ENCODE data around the gene HMGN2. TPM values are rescaled to one million over a fixed set of nuclear protein-coding genes. Genes with fewer than 3 reads are reported as not detected.
"Not testable (repeated sequence)": the region's sequence is repeated elsewhere in the genome, so short reads cannot be mapped to it uniquely, and the experiment has no call there.

Gene HMGN2
- polyA plus RNA-seq, 4 donors: 1,053 to 1,182 (median 1,119) TPM

GRCh38 chr1:26476958-26477357 is 4.7 kb downstream of the HMGN2 start:
- no peak for DNase-seq (ENCODE audit: low read depth in 4 of 4, low spot score in 2 of 4)

GRCh38 chr1:26477446-26478152 is 5.4 kb downstream of the HMGN2 start:
- no peak for DNase-seq (ENCODE audit: low read depth in 4 of 4, low spot score in 2 of 4)

- DNase-seq (ENCODE audit: low read depth in 4 of 4, low spot score in 2 of 4): no peak
Measured at GRCh38 chr1:26478159-26478558, 5.9 kb downstream of the HMGN2 start.

- DNase-seq (ENCODE audit: low read depth in 4 of 4, low spot score in 2 of 4): no peak
Measured at GRCh38 chr1:26478988-26479387, 6.7 kb downstream of the HMGN2 start.

- no peak for DNase-seq (ENCODE audit: low read depth in 4 of 4, low spot score in 2 of 4)
Measured at GRCh38 chr1:26482921-26483320, 10.7 kb downstream of the HMGN2 start.

GRCh38 chr1:26483980-26484379 is 11.7 kb downstream of the HMGN2 start:
- no peak for DNase-seq (ENCODE audit: low read depth in 4 of 4, low spot score in 2 of 4)

GRCh38 chr1:26490155-26490554 is 17.9 kb downstream of the HMGN2 start:
- DNase-seq (ENCODE audit: low read depth in 4 of 4, low spot score in 2 of 4): no peak

GRCh38 chr1:26493267-26493666 is 21.0 kb downstream of the HMGN2 start:
- DNase-seq (ENCODE audit: low read depth in 4 of 4, low spot score in 2 of 4): no peak

- no peak for DNase-seq (ENCODE audit: low read depth in 4 of 4, low spot score in 2 of 4)
Measured at GRCh38 chr1:26493938-26494337, 21.7 kb downstream of the HMGN2 start.

GRCh38 chr1:26496861-26497260 is 24.6 kb downstream of the HMGN2 start:
- DNase-seq (ENCODE audit: low read depth in 4 of 4, low spot score in 2 of 4): peak in 2 of 4 donors; percentile 19 to 44

GRCh38 chr1:26498894-26499293 is 26.7 kb downstream of the HMGN2 start:
- no peak for DNase-seq (ENCODE audit: low read depth in 4 of 4, low spot score in 2 of 4)

- peak; percentile 64 to 82 (median 72) for DNase-seq (ENCODE audit: low read depth in 4 of 4, low spot score in 2 of 4)
Measured at GRCh38 chr1:26500488-26501175, 28.4 kb downstream of the HMGN2 start.

GRCh38 chr1:26510711-26511110 is 38.5 kb downstream of the HMGN2 start:
- DNase-seq (ENCODE audit: low read depth in 4 of 4, low spot score in 2 of 4): not testable (repeated sequence)

- not testable (repeated sequence) for DNase-seq (ENCODE audit: low read depth in 4 of 4, low spot score in 2 of 4)
Measured at GRCh38 chr1:26515836-26516235, 43.6 kb downstream of the HMGN2 start.

- no peak for DNase-seq (ENCODE audit: low read depth in 4 of 4, low spot score in 2 of 4)
Measured at GRCh38 chr1:26516987-26517765, 44.9 kb downstream of the HMGN2 start.

- DNase-seq (ENCODE audit: low read depth in 4 of 4, low spot score in 2 of 4): no peak
Measured at GRCh38 chr1:26517766-26518049, 45.5 kb downstream of the HMGN2 start.

GRCh38 chr1:26518355-26518754 is 46.1 kb downstream of the HMGN2 start:
- DNase-seq (ENCODE audit: low read depth in 4 of 4, low spot score in 2 of 4): no peak

- no peak for DNase-seq (ENCODE audit: low read depth in 4 of 4, low spot score in 2 of 4)
Measured at GRCh38 chr1:26520339-26520738, 48.1 kb downstream of the HMGN2 start.

- no peak for DNase-seq (ENCODE audit: low read depth in 4 of 4, low spot score in 2 of 4)
Measured at GRCh38 chr1:26521669-26522030, 49.4 kb downstream of the HMGN2 start.

- DNase-seq (ENCODE audit: low read depth in 4 of 4, low spot score in 2 of 4): no peak
Measured at GRCh38 chr1:26522073-26522472, 49.8 kb downstream of the HMGN2 start.

GRCh38 chr1:26524181-26524580 is 51.9 kb downstream of the HMGN2 start:
- no peak for DNase-seq (ENCODE audit: low read depth in 4 of 4, low spot score in 2 of 4)

Data from left renal cortex interstitium (tissue), 4 donors.